Endothelial cell of umbilical vein (primary cell): ENCODE data around the gene PRPF19. TPM values are rescaled to one million over a fixed set of nuclear protein-coding genes. Genes with fewer than 3 reads are reported as not detected.

ENCODE experiments used
- BruUV-seq: library from RNA; stranded (reverse); fragments of 400-500 nt; replicated peaks from 2 replicates; lab custom pipeline; 2021; lab: Mats Ljungman, UMichigan
- CTCF ChIA-PET: fragments of 300-600, 350-600 bp; sonication (Branson Sonifier 250); formaldehyde crosslinking; loops from one replicate; lab custom pipeline; 2021; ENCODE audit warnings: antibody characterized with exemption, inconsistent platforms; lab: Charles Lee
- POLR2A ChIA-PET: fragments of 300-600, 350-600 bp; sonication (Branson Sonifier 250); formaldehyde crosslinking; loops from one replicate; lab custom pipeline; 2021; ENCODE audit warnings: antibody characterized with exemption, inconsistent platforms; lab: Charles Lee
- DNase-seq: peaks from one replicate; pipeline ENCODE4 v3.0.0-alpha.2; 2011; ENCODE audit warnings: low read depth, low spot score
- FAIRE-seq: peaks from 2 replicates; lab custom pipeline; 2011; peaks lifted over from hg19 to GRCh38; lab: Jason Lieb, UNC
- H2AFZ ChIP-seq: 2 replicates; pipeline ENCODE4 v1.6.0; 2012; ENCODE audit warnings: low read depth, low read length, control low read depth, inconsistent platforms
- H3K27ac ChIP-seq: 2 replicates; pipeline ENCODE4 v1.5.1; 2011; ENCODE audit warnings: low read depth, mild to moderate bottlenecking, control low read depth, low read length, moderate library complexity; ENCODE audit not compliant: insufficient read depth
- H3K27me3 ChIP-seq, 2 experiments: 2 replicates each; pipeline versions ENCODE4 v1.6.0 to v1.6.1; 2011; ENCODE audit warnings: low read length in 2 of 2, mixed read lengths in 1 of 2; ENCODE audit not compliant: control insufficient read depth in 2 of 2, insufficient read depth in 2 of 2
- H3K36me3 ChIP-seq, 2 experiments: 2 replicates in 1 of 2; 3 replicates in 1 of 2; pipeline ENCODE4 v1.5.1; 2011; ENCODE audit warnings: low read length in 2 of 2, mild to moderate bottlenecking in 1 of 2, moderate library complexity in 1 of 2; ENCODE audit not compliant: control insufficient read depth in 2 of 2, insufficient read depth in 2 of 2; ENCODE audit errors: extremely low read depth in 1 of 2
- H3K4me1 ChIP-seq: 3 replicates; pipeline ENCODE4 v1.5.1; 2011; ENCODE audit warnings: mild to moderate bottlenecking, low read length; ENCODE audit not compliant: control insufficient read depth, insufficient read depth; ENCODE audit errors: extremely low read depth
- H3K4me2 ChIP-seq: 2 replicates; pipeline ENCODE4 v1.6.1; 2011; ENCODE audit warnings: low read length, control low read depth, mixed read lengths; ENCODE audit not compliant: insufficient read depth
- H3K4me3 ChIP-seq, 3 experiments: fragments of 200-600 bp in 1 of 3; sonication (generic), shearing (Covaris generic) in 1 of 3; replicated peaks in 1 of 3; 2 replicates each; pipeline ENCODE4 v1.5.1; 2011 to 2016; ENCODE audit warnings: control low read depth in 3 of 3, low read length in 3 of 3, mild to moderate bottlenecking in 2 of 3, inconsistent platforms in 1 of 3, low read depth in 1 of 3, moderate library complexity in 1 of 3; ENCODE audit not compliant: insufficient read depth in 1 of 3
- H3K79me2 ChIP-seq: 2 replicates; pipeline ENCODE4 v1.6.0; 2012; ENCODE audit warnings: low read length, inconsistent platforms; ENCODE audit not compliant: control insufficient read depth, insufficient read depth
- H3K9ac ChIP-seq: replicated peaks from 2 replicates; pipeline ENCODE3; 2011; ENCODE audit warnings: low read length, control low read depth; ENCODE audit not compliant: insufficient read depth; ENCODE audit errors: extremely low read depth
- H3K9me1 ChIP-seq: replicated peaks from 3 replicates; pipeline ENCODE4 v1.6.0; 2011; ENCODE audit warnings: mild to moderate bottlenecking, low read length; ENCODE audit not compliant: control insufficient read depth, insufficient read depth; ENCODE audit errors: extremely low read depth
- H3K9me3 ChIP-seq: replicated peaks from 2 replicates; pipeline ENCODE4 v1.5.1; 2012; ENCODE audit warnings: low read length, inconsistent platforms; ENCODE audit not compliant: control insufficient read depth, insufficient read depth
- H4K20me1 ChIP-seq: replicated peaks from 2 replicates; pipeline ENCODE3; 2011; ENCODE audit warnings: mild to moderate bottlenecking, low read length; ENCODE audit not compliant: control insufficient read depth, insufficient read depth; ENCODE audit errors: extremely low read depth
- CTCF ChIP-seq, 2 donors: IDR thresholded peaks; 1 replicate in 1 of 2; 2 replicates in 1 of 2; pipeline ENCODE4 v1.5.1; 2011; ENCODE audit warnings: low read length in 2 of 2, mild to moderate bottlenecking in 2 of 2, moderate library complexity in 2 of 2, control low read depth in 1 of 2, inconsistent platforms in 1 of 2, low read depth in 1 of 2; ENCODE audit not compliant: insufficient read depth in 1 of 2; ENCODE audit errors: extremely low read depth in 1 of 2
- FOS ChIP-seq: IDR thresholded peaks from 2 replicates; pipeline ENCODE4 v1.6.1; 2011; ENCODE audit warnings: mild to moderate bottlenecking, low read length, moderate library complexity, borderline replicate concordance; ENCODE audit not compliant: insufficient read depth
- JUN ChIP-seq: IDR thresholded peaks from 2 replicates; pipeline ENCODE4 v1.6.1; 2011; ENCODE audit warnings: borderline replicate concordance, low read depth; ENCODE audit not compliant: insufficient read length, insufficient read depth
- MYC ChIP-seq: IDR thresholded peaks from one replicate; pipeline ENCODE4 v1.6.1; 2011; ENCODE audit warnings: mild to moderate bottlenecking, low read depth, low read length
- dilution Hi-C: fragments of 300-500 bp; cut with MboI; formaldehyde crosslinking; loops from one replicate; pipeline ENCODE4 v1.15.0; 2019; ENCODE audit warnings: low sequenced_read_pairs; ENCODE audit not compliant: extremely low pct_ligation_motif_present
- intact Hi-C: fragments of 100-400 bp; cut with micrococcal nuclease; formaldehyde crosslinking; loops from one replicate; pipeline ENCODE4 v1.10.0; 2022
- polyA plus RNA-seq, 4 experiments: library from polyadenylated mRNA; depleted of rRNA in 3 of 4; stranded (reverse) in 3 of 4; unstranded in 1 of 4; fragments of >200 nt; gene quantifications; 2 replicates each; pipeline versions ENCODE4 v1.2.1 to v1.2.3, GENCODE V29; 2011 to 2012; ENCODE audit warnings: missing spikeins in 1 of 4
- total RNA-seq: library from RNA; stranded (reverse); gene quantifications from 2 replicates; pipeline ENCODE4 v1.2.3, GENCODE V29; 2021

PRPF19 gene
- total and polyA plus RNA-seq, 2 donors (not counting 3 experiments of a cell fraction or from before 2014, with no cell fraction given), result 97.1 to 126 TPM

- Histone ChIP-seq H3K4me2 (peak overlapping the region; percentile 94), H3K9me1 (no peaks in the 10 kb centered on the region), H3K36me3 (peaks cover 0 to under 1% of the 10 kb centered on the region in 2 experiments), H3K79me2 (peaks cover 51% of the 10 kb centered on the region), H3K9me3 (no peaks in the 10 kb centered on the region), H2AFZ (peak overlapping the region; percentile 10), H3K4me1 (peaks cover 46% of the 10 kb centered on the region), H3K4me3 (peak overlapping the region; percentile 43 to 79 (median 76)), H3K27me3 (no peaks in the 10 kb centered on the region), H3K9ac (peak overlapping the region; percentile 74), H4K20me1 (no peaks in the 10 kb centered on the region), H3K27ac (peak overlapping the region; percentile 65)
- ChIA-PET CTCF (interaction anchor here (0.8 to 4.8 kb wide), 14 partner anchors 9 to 271 kb away, joined by 3 to 32 read pairs (median 5); partner anchors contain the start of gene TMEM132A), POLR2A (interaction anchor here (1.5 kb wide), 1 partner anchor 16 kb away, joined by 4 read pairs; no protein-coding TSS in a partner anchor)
- TF ChIP-seq MYC (no peak), JUN (peak; percentile 9), FOS (peak; percentile 72), CTCF (IDR thresholded peaks at IDR 0.05; ENCODE audit: extremely low read depth in 1 of 2, insufficient read depth in 1 of 2, low read depth in 1 of 2, low read length in 2 of 2) (peak; percentile 15 to 38)
- intact Hi-C loops (loop anchor here (1.0 to 10.0 kb wide), 3 partner anchors 9 to 219 kb away; partner anchors contain the start of genes CCDC86 and TMEM132A), dilution Hi-C loops (no loop called here)
- FAIRE-seq (peak; percentile 79), DNase-seq (peak; percentile 77)
- BruUV-seq, result TSS peak; percentile 37
Measured at GRCh38 chr11:60915248-60915914, 9.0 kb upstream of the PRPF19 start.
